ENCODE data around the gene UBE2L6. TPM values are rescaled to one million over a fixed set of nuclear protein-coding genes. Genes with fewer than 3 reads are reported as not detected.
"Not testable (repeated sequence)": the region's sequence is repeated elsewhere in the genome, so short reads cannot be mapped to it uniquely, and the experiment has no call there.

UBE2L6 gene
- total RNA-seq, 4 donors from 2014 or later, result 28.3 to 87.9 (median 84.2) TPM

GRCh38 chr11:57543593-57543992 lies 23.9 kb downstream of the UBE2L6 start:
- TF ChIP-seq CTCF (IDR thresholded peaks at IDR 0.05) (no peak), POLR2A (IDR thresholded peaks at IDR 0.05) (no peak)
- DNase-seq, result no peak
- intact Hi-C loops (cut with DNase I; ENCODE audit: low total_unique reads), result no loop called here
- Histone ChIP-seq H3K36me3 (no peaks in the 10 kb centered on the region), H3K27me3 (no peaks in the 10 kb centered on the region), H3K27ac (no peak overlapping the region), H3K4me1 (no peaks in the 10 kb centered on the region), H3K9me3 (no peaks in the 10 kb centered on the region), H3K4me3 (no peak overlapping the region)

GRCh38 chr11:57542582-57542981 lies 24.9 kb downstream of the UBE2L6 start:
- no peaks in the 10 kb centered on the region for H3K27me3 ChIP-seq
- DNase-seq, result no peak
- intact Hi-C loops (cut with DNase I; ENCODE audit: low total_unique reads), result no loop called here
- no peak for TF ChIP-seq POLR2A (IDR thresholded peaks at IDR 0.05)
- TF ChIP-seq CTCF (IDR thresholded peaks at IDR 0.05), result no peak
- H3K9me3 ChIP-seq, result no peaks in the 10 kb centered on the region
- no peak overlapping the region for H3K27ac ChIP-seq
- H3K4me3 ChIP-seq, result no peak overlapping the region
- no peaks in the 10 kb centered on the region for H3K4me1 ChIP-seq
- H3K36me3 ChIP-seq, result no peaks in the 10 kb centered on the region

GRCh38 chr11:57541169-57541568 lies 26.3 kb downstream of the UBE2L6 start:
- H3K4me3 ChIP-seq, result no peak overlapping the region
- DNase-seq, result no peak
- no peak for TF ChIP-seq POLR2A (IDR thresholded peaks at IDR 0.05)
- TF ChIP-seq CTCF (IDR thresholded peaks at IDR 0.05), result no peak
- no peaks in the 10 kb centered on the region for H3K9me3 ChIP-seq
- no peaks in the 10 kb centered on the region for H3K36me3 ChIP-seq
- H3K27ac ChIP-seq, result no peak overlapping the region
- no peaks in the 10 kb centered on the region for H3K27me3 ChIP-seq
- intact Hi-C loops (cut with DNase I; ENCODE audit: low total_unique reads), result no loop called here
- no peaks in the 10 kb centered on the region for H3K4me1 ChIP-seq

- Histone ChIP-seq H3K9me3 (no peaks in the 10 kb centered on the region), H3K4me1 (no peaks in the 10 kb centered on the region), H3K27me3 (no peaks in the 10 kb centered on the region), H3K27ac (no peak overlapping the region), H3K4me3 (no peak overlapping the region), H3K36me3 (no peaks in the 10 kb centered on the region)
- intact Hi-C loops (cut with DNase I; ENCODE audit: low total_unique reads), result no loop called here
- no peak for TF ChIP-seq POLR2A (IDR thresholded peaks at IDR 0.05)
- no peak for DNase-seq
Observed at GRCh38 chr11:57539342-57539741, 28.1 kb downstream of the UBE2L6 start.

GRCh38 chr11:57536947-57537619 lies 30.4 kb downstream of the UBE2L6 start, which contains the start of gene SMTNL1:
TSS of gene SMTNL1 (plus strand) at chr11:57537595. CDS start at chr11:57542643, 5,048 bp downstream.
- H3K4me3 ChIP-seq, result no peak within 1 kb of the TSS
- H3K36me3 ChIP-seq, result no peaks in the 10 kb centered on the region
- H3K9me3 ChIP-seq, result no peaks in the 10 kb centered on the region
- intact Hi-C loops (cut with DNase I; ENCODE audit: low total_unique reads), result no loop called here
- no peaks in the 10 kb centered on the region for H3K27me3 ChIP-seq
- no peaks in the 10 kb centered on the region for H3K4me1 ChIP-seq
- no peak for DNase-seq
- no peak for TF ChIP-seq POLR2A (IDR thresholded peaks at IDR 0.05)
- TF ChIP-seq CTCF (IDR thresholded peaks at IDR 0.05), result no peak
- H3K27ac ChIP-seq, result no peak within 1 kb of the TSS

GRCh38 chr11:57534449-57534848 lies 33.0 kb downstream of the UBE2L6 start:
- H3K4me1 ChIP-seq; H3K4me3 ChIP-seq; H3K27me3 ChIP-seq; H3K36me3 ChIP-seq; DNase-seq; H3K9me3 ChIP-seq; H3K27ac ChIP-seq; intact Hi-C loops (cut with DNase I; ENCODE audit: low total_unique reads): not testable (repeated sequence)

All from uterus (tissue), 4 donors.